Stimulated activated CD4-positive, alpha-beta T cell treated with anti-CD3 and anti-CD28 coated beads, Interleukin-12 subunit alpha, Interleukin-12 subunit beta, amount 100 ng/mL, for 4 hours (primary cell): ENCODE measurements around the gene PRKCH.
"Not testable (repeated sequence)": the region's sequence is repeated elsewhere in the genome, so short reads cannot be mapped to it uniquely, and the experiment has no call there.

Experiments
- DNase-seq: peaks from one replicate; pipeline ENCODE4 v3.0.0-alpha.2; 2020

The PRKCH gene

DNA sequence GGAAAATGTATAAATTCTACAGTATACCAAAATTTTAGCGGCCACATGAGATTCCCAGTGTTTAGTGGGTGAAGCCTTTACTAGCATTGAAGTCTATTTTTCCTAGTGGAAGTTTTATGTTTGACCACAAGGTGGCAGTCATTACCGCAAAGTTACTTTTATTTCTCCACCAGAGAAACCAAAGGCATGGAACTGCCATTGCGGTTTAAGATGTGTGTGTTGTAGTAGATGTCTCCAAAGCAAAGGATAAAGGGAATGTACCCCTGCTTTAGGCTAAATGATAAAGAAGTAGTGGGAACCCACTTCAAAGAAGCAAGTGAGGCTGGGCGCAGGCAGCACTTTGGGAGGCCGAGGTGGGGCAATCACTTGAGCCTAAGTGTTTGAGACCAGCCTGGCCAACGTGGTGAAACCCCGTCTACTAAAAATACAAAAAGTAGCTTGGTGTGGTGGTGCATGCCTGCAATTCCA is 140.5 kb downstream of the PRKCH start:
- DNase-seq = no peak

DNA sequence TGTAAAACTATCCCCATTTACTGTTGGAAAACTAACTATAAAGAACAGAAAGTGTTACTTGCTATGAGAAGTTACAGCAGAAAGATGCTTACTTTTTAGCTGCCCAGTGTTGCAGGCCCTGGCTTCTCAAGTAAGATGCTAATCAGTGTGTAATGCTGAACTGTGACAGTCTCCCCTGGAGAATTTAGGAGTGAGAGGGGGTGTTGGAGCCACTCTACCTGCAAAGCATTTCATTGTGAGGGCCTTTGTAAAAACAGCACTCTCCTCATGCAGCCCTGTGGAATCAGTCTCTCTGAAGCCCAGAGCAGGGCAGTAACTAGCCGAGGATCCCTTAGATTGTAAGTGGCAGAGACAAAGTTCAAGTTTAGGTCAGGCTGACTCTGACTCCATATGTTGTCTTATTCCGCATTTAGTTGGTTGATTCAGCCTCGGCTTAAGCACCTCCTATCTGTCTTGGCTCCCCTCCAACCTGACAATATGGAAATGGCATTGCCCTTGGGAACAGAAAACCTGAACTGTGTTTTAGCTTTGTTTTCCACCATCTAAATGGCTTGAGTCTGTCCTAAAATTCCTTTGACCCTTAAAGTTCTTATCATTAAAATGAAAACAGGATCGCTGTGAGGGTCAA is 141.3 kb downstream of the PRKCH start:
- DNase-seq = no peak

DNA sequence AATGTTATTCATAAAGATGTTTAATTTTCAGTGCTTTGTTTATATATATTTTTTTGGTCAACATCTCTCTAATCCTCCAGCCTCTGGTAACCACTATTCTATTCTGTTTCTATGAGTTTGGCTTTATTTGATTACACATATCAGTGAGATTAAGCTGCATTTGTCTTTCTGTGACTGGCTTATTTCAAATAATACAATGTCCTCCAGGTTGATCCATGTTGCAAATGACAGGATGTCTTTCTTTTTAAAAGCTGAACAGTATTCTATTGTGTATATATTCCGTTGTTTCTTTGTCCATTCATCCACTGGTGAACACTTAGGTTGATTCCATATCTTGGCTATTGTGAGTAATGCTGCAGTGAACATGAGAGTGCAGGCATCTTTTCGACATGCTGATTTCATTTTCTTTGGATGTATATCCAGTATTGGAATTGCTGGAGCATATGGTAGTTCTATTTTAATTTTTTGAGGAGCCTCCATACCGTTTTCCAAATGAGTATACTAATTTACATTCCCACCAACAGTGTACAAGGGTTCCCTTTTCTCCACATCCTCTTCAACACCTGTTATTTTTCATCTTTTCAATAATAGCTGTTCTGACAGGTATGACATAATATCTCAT is 142.4 kb downstream of the PRKCH start:
- DNase-seq = no peak

DNA sequence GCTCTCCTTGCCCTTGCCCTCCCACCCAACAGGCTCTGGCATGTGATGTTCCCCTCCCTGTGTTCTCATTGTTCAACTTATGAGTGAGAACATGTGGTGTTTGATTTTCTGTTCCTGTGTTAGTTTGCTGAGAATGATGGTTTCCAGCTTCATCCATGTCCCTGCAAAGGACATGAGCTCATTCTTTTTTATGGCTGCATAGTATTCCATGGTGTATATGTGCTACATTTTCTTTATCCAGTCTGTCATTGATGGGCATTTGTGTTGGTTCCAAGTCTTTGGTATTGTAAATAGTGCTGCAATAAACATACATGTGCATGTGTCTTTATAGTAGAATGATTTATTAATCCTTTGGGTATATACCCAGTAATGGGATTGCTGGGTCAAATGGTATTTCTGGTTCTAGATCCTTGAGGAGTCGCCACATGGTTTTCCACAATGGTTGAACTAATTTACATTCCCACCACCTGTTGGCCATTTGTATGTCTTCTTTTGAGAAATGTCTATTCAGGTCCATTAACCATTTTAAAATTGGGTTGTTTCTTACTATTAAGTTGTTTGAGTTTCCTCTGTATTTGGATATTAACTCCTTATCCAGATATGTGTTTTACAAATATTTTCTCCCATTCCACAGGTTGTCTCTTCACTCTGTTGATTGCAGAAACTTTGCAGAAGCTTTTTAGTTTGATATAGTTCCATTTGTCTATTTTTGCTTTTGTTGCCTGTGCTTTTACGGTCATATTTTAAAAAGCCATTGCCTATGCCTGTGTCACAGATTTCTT is 143.4 kb downstream of the PRKCH start:
- DNase-seq = not testable (repeated sequence)

DNA sequence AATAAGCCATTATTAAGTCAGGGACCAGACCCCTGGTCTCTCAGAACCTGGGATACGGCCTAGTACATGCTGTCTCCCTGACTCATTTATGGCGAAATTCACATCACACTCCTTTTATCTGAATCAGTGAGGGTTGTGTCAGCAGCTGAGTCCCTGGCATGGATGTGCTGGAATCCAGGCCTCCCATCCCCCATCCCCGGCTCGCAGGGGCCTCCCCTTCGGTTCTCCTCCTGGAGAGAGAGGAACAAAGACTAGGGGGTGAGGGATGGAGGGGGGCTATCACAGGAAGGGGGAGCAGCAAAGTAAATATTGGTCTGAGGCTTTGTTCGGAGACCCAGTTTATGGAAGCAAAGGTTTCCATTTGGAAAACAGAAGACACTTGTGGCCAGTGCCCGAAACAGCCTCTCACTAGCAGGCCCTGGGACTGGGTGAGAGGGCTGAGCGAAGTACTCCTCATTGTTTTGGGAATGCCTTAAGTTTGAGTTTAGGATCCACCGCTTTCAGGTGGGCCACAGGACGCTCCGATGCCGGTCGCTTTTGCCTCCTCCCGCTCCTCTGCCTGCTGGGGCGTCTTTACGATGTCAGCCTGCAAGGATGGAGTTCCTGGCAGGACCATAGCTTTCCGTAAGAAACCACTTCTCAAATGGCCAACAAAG is 145.0 kb downstream of the PRKCH start:
- no peak for DNase-seq

DNA sequence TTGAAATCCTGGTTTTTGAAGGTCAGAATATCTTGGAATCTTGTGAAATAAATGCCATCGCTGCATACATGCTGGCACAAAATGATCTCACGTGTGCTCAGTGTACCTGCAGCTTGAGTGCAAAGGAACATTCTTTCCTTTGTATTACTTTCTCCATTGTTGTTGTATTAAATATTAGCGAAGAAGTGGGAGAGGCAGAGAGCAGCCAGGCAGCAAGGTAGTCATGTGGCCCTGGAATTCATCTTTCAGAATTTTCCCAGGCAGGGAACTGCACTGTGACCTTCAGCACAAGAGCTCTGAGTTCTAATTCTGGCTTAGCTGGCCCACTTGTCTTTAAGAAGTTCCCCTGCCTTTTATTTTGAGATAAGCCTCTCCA is 145.5 kb downstream of the PRKCH start:
- no peak for DNase-seq

DNA sequence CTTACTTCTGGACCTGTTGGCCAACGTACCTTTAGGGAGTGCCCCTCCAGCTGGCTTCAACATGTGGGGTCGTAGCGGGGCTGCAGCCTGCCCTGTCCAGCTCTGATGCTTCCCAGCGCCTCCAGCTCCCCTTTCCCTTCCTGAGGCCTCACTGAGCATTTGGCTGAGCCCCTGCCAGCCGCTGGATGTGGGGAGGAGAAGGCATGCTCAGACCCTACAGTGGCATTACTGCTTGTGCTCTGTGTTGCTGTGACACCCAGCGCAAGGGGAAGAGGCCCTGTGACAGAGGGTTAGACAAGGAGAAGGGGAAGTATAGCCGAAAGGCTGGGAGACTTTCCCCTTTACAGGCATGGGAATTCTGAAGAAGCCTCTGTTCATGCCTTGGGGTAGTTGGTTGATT is 145.9 kb downstream of the PRKCH start:
- DNase-seq = no peak

DNA sequence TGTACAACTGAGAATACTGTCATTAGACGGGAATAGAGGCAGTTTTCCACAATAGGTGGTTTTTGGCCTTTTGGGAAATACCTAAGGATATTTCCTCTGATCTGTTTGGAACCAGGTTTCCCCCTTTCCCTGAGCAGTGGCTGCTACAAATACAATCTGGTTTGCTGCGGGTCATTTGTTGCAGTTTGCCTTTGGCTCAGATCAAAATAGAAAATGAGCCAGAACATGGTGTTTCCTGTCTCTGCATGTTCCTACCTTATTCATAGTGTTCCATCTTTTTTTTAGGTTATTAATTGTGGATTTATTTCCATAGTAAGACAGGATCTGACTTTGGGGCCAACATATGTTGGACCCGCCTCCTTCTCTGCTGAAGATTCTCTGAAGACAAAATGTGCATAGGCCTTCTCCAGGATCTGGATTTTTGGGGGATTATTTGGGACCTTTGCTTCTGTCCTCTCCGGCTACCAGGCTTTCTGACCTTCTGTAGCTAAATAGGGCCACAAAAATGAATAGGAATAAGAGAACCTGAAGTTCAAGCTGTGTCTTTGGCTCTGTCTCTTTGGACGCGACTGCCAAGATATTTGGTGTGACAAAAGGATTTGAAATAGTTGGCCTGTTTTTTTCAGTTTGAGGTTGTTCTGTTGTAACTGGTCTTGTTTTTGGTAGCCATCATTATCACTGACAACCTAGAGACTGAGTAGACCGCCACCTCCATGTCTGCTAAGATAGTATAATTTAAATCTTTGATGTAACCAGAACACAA is 146.9 kb downstream of the PRKCH start:
- no peak for DNase-seq

DNA sequence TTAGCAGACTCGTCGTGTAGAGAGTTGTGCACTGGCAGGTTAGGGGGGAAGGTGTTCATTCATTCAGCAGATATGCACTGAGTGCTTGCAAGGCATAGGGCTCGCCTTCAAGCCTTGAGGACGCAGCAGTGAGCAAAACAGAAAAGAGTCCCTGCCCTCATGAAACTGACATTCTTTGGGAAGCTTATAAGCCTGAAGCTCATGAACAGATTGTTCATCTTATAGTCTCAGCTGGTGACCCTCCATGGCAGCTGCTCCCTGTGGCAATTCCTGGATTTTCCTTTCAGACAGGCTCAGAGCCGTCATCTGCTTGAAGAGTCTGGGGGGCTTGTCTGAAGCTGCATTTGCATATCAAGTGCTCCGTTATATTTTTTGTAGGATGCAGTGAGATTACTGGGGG is 148.4 kb downstream of the PRKCH start:
- DNase-seq = no peak

DNA sequence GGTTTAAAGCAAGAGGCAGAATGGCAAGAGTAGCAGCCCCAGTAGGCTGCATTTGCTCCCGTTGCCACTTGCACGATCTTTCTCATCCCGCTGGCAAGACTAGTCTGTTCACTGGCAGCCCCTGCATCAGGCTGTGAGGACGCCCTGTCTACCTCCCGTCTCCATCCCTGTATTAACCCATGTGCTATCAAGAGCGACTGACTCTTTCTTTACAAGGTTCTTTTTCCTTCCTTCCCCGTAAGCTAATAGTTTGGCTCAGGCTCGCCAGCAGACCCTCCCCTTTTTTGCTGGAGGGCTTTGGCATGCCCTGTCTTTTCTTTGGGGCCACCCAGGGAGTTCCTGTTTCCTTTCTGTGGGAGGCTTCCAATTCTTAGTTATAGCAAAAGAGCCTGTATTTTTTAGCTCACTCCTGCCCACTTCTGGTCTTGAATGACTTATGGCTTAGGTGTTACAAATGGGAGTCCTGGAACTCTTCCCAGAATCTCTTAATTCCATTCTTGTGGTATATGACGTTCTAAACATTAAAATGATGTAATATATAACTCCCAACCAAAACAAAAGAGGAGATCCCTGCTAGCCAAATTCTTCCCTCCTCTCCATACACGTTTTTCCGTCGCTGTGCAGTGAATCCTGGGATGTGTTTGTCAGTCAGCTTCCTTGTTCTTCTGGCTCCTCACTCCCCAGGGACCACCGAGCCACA is 149.0 kb downstream of the PRKCH start:
- DNase-seq = no peak

DNA sequence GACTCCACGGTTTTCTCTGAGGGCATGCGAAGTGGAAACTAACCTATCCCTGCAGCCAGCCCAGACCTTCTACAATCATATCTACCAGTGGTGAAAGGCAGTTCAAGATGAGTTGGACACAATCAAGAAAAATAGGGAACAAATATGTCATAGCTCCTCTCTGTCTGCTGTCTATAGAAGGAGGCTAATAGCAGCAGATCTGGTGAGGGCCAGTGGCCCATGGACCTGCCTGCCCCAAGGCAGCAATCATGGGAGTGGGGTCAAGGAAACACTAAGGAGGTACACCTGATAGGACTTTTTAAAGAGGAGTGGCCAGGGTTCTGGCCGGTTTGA is 149.5 kb downstream of the PRKCH start:
- DNase-seq = no peak

DNA sequence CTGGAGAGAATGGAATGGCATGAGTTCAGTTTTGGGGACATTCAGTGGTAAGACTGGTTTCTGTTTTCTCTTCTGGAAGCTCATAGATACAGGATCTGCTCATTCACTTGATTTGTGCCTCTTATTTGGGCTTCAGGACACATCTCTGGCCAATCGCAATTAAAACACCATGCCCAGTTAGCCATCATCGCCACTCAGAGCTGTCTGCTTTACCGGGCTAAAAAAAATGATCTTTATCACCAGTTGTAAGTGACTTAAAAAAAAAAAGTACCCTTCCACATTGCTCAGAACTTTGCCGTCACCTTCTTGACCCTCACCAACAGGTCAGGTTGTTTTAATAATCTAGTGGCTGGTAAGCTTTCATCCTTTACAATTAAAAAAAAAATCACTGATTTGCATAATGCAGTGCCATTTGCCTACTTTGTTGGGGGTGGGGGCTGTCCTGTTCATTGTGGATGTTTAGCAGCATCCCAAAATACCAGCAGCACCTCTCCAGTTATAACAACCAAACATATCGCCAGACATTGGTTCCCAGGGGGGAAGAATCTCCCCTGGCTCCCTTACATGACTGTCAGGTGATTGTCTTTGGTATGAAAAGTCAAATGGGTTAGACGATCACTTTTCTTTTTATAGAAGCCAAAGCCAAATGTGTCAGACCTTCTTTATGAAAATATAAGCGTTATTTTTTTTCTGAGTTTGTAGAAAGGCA is 150.1 kb downstream of the PRKCH start:
- no peak for DNase-seq

DNA sequence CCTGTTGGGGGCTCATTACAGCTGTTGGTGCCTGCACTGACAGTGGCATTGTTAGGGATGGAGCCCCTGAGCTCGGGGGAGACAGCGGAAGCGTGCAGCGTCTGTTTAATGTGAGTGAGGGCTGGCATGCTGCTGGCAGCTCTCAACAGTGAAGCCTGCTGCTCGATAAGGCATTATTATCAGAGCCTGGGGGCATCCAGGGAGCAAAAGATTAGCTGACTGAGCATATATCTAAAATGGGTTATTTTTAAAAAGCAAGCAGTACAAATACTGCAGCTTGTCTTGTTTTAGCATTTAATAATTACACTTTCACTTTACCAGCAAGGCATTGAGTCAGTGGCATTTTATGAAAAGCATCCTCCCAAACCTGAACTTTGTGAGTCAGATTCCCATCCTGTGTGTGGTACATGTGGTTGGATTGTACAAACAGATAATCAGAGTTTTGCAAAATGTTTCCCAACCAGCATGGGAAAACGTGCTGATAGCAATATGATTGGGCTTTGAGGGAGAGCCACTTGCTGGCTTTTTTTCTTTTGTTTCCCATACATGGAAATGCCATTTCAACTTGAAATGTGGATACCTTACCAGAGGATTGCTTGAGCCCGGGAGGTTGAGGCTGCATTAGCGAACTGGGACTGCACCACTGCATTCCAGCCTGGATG is 150.8 kb downstream of the PRKCH start:
- no peak for DNase-seq

DNA sequence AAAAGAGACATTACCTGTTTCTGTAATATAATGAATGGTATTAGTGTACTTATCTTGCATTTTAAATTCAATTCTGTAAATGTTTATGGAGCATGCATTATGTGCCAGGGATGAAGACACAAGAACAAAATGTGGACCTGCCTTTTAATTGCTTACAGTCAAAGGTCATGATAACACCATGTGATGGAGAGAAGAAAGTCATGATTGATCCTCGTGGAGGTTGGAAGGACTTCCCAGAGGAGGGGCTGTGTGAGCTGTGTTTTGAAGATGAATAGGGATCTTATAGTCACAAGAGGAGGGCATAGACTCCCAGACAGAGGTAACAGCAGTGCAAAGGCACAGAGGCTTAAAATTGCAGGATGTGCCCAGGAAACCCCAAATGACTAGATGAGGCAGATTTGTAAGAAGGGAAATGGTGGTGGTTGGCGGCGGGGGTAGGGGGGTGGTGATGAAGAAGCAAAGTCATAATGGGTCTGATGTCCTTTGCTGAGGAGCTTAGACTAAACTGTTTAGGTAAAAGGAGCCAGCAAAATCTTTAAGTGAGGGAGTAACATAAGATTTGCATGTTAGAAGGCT is 151.5 kb downstream of the PRKCH start:
- peak; percentile 54 for DNase-seq

DNA sequence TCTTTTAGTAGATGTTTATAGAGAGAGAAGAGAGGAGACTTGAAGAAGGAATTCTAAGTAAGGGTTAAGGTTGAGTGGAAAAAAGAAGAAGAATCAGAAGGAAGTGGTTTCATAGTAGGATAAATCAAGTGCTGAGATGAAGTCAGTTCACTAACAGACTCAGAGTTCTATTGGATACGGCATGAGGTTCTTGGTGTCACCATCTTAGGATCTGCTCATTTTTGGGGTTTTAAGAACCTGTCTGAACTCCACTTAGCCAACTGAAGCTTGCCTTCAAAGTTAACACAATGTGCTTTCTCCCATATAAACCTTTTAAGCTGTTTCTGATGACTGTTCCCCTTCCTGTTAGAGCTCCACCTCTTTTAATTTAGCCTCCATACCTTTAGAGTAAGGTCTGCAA is 152.6 kb downstream of the PRKCH start:
- DNase-seq = no peak

DNA sequence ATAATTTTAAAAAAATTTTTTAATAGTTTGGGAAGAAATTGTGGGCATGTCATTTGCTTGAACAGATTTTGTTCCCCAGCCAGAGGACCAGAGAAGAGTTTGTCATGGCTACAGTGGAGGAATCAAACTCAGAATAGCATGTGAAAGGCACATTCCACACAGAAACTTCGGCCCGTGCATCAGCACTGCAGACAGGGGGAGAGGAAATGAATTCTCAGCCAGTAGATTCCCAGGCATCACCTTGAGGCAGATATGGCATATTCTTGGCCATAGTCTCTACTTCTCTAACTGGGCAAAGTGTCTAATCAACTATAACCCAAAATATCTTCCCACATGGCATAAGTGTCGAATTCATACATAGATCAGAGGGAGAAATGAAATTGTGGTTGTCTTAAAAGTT is 153.3 kb downstream of the PRKCH start:
- DNase-seq = no peak

DNA sequence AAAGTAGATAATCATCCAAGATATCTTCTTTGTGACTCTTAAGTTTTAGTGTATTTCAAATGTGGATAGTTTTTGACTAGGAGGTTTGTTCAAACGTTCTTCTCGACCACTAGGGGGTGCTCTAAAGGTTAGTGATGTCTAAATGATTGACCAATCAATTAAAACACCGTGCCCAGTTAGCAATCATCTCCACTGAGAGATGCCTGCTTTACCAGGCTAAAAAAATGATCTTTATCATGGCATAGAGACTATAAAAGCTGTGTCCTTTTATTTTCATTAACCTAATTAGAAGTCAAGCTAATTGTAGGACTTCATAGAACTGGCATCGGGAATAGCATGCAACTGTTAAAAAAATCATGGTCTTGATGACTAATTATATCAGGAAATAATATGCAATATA is 153.9 kb downstream of the PRKCH start:
- DNase-seq = no peak

DNA sequence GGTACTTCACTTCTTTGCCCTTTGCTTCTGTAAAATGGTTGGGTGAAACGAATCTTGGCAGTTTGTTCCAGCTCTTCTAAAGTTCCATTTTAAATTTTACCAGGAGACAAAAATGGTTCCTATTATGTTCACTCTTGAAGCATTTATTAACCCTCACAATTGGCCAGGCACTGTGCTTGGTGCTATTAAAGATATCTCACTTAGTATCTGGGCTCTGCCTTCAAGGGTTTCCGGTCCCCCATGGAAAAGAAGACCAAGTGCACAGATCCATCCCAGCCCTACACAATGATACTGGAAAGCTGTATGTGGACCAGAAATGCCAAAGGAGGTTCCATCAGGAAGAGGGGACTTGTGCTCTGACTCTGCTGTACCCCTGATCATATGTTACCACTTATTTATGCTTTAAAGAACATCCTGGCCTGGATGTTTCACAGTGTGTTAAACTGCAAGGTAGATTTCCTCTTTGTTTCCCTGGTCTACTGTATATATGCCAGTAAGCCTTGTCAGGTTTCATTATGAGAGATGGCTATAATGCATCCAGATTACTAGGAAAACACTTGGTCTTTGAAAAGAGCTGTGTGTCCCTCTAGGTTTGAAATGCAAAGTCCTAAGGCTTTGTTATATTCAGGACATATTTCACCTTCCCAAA is 154.8 kb downstream of the PRKCH start:
- no peak for DNase-seq

DNA sequence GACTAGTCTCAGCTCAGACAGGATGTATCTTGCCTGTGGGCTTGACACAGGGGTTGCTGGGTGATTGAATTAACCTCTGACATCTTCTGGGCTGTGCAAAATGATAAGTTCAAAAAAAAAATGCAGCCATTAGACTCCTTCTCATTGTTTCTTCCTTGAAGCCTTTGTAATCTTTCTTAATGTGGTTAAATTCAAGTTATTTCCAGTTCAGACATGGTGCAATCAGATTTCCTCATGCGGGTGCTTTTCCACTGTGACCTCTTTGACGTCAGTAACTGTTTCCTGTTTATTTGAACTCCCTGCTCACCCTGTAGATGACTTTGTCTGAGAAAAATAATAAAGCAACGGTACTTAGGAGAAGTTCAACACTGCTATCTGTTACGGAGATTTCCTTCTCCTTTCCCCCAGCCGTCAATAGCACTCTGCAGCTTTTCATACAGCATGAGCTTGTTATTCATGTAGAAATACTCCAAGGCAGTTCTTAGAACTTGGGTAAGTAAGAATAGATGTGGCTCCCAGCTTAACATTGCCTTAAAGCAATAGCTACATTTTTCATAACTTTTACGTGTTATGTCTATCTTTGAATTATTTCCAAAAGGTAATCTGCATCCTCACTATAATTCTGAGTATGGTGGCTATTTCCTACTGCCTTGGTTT is 155.5 kb downstream of the PRKCH start:
- no peak for DNase-seq
